Uterus (tissue), 4 donors: ENCODE data around the gene FSTL3. TPM values are rescaled to one million over a fixed set of nuclear protein-coding genes. Genes with fewer than 3 reads are reported as not detected.

ENCODE experiments used
- DNase-seq, 2 donors: peaks; one replicate each; pipeline ENCODE4 v3.0.0-alpha.2; 2019 to 2020
- H3K27ac ChIP-seq, 2 donors: fragments of 200-600 bp; sonication (generic); 1 replicate in 1 of 2; 2 replicates in 1 of 2; pipeline ENCODE4 v1.5.1; 2016 to 2018
- H3K27me3 ChIP-seq, 2 donors: fragments of 200-600 bp; sonication (generic); one replicate each; pipeline ENCODE4 v1.5.1; 2018 to 2019; ENCODE audit warnings: control low read depth in 1 of 2
- H3K36me3 ChIP-seq, 2 donors: fragments of 200-600 bp; sonication (generic); one replicate each; pipeline ENCODE4 v1.5.1; 2019; ENCODE audit warnings: control low read depth in 1 of 2
- H3K4me1 ChIP-seq, 2 donors: fragments of 200-600 bp; sonication (generic); one replicate each; pipeline ENCODE4 v1.5.1; 2018 to 2019; ENCODE audit warnings: control low read depth in 1 of 2
- H3K4me3 ChIP-seq, 2 donors: fragments of 200-600 bp; sonication (generic); 1 replicate in 1 of 2; 2 replicates in 1 of 2; pipeline ENCODE4 v1.5.1; 2018 to 2019; ENCODE audit warnings: mild to moderate bottlenecking in 1 of 2
- H3K9me3 ChIP-seq, 2 donors: fragments of 200-600 bp; sonication (generic); one replicate each; pipeline ENCODE4 v1.5.1; 2019; ENCODE audit warnings: control low read depth in 1 of 2
- POLR2A ChIP-seq, 2 donors: fragments of 450-650 bp; IDR thresholded peaks; one replicate each; pipeline ENCODE4 v1.6.1; 2016; ENCODE audit warnings: antibody characterized with exemption in 2 of 2, mild to moderate bottlenecking in 1 of 2, moderate library complexity in 1 of 2
- intact Hi-C: fragments of 100-400 bp; cut with DNase I; formaldehyde crosslinking; loops from one replicate; pipeline ENCODE4 v1.15.1; 2023; ENCODE audit warnings: low total_unique reads
- total RNA-seq, 4 donors: library from RNA; depleted of rRNA in 3 of 4; stranded (reverse); fragments of >200 nt in 3 of 4; gene quantifications; one replicate each; pipeline versions ENCODE4 v1.1.0 to v1.2.4, GENCODE V29; 2014 to 2023
- TF ChIP-seq, protein P1 (sequence below), 4 experiments: fragments of 200-600 bp in 2 of 4; fragments of 450-650 bp in 2 of 4; sonication (generic) in 2 of 4; IDR thresholded peaks; one replicate each; pipeline ENCODE4 v1.5.1; 2016 to 2019; ENCODE audit warnings: antibody characterized with exemption in 4 of 4, mild to moderate bottlenecking in 2 of 4, moderate library complexity in 1 of 4
- donor health status: DM: yes; HTN: yes; CAD: no.

Gene FSTL3
- total RNA-seq, 4 donors from 2014 or later = 25.3 to 71.7 (median 37.3) TPM

DNA sequence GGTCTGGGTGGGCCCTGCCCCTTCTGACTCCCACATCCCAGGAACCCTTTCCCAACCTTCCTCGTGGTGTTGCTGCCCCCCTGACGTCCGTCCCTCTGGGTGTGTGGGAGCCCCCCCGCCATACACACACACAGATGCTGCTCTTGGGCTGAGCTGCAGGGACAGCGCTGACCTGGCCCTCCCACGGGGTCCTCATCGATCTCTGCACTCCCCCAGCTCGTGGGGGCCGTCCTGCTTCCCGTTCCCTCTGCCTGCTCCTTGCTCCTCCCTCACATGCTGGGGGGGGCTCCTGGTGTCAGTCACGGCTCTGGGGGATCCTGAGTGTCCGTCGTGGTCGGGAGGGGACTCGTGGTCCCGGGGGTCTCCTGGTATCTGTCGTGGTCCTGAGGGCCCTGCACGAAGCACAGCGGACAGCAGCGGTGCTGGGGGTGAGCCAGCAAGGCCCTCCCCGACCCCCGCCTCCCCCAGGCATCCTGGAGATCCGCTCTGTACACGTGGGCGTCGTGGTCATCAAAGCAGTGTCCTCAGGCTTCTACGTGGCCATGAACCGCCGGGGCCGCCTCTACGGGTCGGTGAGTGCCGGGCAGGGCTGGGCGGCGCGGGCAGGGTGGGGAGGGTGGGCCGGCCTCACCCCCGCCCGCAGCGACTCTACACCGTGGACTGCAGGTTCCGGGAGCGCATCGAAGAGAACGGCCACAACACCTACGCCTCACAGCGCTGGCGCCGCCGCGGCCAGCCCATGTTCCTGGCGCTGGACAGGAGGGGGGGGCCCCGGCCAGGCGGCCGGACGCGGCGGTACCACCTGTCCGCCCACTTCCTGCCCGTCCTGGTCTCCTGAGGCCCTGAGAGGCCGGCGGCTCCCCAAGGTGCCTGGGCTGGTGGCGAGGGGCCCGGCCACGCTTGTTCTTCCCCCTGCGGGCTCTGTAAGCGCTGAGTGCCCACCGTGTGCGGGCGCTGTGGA is 33.1 kb upstream of the FSTL3 start:
- Histone ChIP-seq H3K9me3 (no peaks in the 10 kb centered on the region), H3K27me3 (no peaks in the 10 kb centered on the region), H3K4me1 (peaks cover 0 to 15% of the 10 kb centered on the region in 2 donors), H3K36me3 (no peaks in the 10 kb centered on the region), H3K27ac (peak overlapping the region in 1 of 2 donors; percentile 29), H3K4me3 (no peak overlapping the region)
- TF ChIP-seq, protein P1, sequence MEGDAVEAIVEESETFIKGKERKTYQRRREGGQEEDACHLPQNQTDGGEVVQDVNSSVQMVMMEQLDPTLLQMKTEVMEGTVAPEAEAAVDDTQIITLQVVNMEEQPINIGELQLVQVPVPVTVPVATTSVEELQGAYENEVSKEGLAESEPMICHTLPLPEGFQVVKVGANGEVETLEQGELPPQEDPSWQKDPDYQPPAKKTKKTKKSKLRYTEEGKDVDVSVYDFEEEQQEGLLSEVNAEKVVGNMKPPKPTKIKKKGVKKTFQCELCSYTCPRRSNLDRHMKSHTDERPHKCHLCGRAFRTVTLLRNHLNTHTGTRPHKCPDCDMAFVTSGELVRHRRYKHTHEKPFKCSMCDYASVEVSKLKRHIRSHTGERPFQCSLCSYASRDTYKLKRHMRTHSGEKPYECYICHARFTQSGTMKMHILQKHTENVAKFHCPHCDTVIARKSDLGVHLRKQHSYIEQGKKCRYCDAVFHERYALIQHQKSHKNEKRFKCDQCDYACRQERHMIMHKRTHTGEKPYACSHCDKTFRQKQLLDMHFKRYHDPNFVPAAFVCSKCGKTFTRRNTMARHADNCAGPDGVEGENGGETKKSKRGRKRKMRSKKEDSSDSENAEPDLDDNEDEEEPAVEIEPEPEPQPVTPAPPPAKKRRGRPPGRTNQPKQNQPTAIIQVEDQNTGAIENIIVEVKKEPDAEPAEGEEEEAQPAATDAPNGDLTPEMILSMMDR (IDR thresholded peaks at IDR 0.05) = no peak
- no peak for TF ChIP-seq POLR2A (IDR thresholded peaks at IDR 0.05)
- intact Hi-C loops = no loop called here
- DNase-seq = no peak

GRCh38 chr19:643736-644135 is 32.5 kb upstream of the FSTL3 start:
- H3K27me3 ChIP-seq = no peaks in the 10 kb centered on the region
- no peaks in the 10 kb centered on the region for H3K36me3 ChIP-seq
- no peak overlapping the region for H3K27ac ChIP-seq
- TF ChIP-seq, protein P1 (IDR thresholded peaks at IDR 0.05) = no peak
- TF ChIP-seq POLR2A (IDR thresholded peaks at IDR 0.05) = no peak
- H3K4me1 ChIP-seq = peaks cover 0 to 12% of the 10 kb centered on the region in 2 donors
- intact Hi-C loops = no loop called here
- no peak for DNase-seq
- no peaks in the 10 kb centered on the region for H3K9me3 ChIP-seq
- no peak overlapping the region for H3K4me3 ChIP-seq

DNA sequence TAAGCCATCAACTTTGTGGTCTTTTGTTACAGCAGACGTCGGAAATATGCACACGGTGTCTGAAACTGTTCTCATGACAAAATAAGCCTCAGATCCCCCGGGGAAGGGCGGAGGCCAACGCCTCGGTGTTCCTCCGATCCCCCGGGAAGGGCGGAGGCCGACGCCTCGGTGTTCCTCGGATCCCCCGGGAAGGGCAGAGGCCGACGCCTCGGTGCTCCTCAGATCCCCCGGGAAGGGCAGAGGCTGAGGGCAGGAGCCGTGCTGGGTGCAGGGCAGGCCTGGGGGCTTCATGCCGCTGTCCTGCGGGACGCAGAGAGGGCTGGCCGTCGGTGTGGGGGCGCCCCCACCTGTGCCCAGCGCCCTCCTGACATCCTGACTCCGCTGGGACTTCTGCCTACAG is 31.8 kb upstream of the FSTL3 start:
- intact Hi-C loops = no loop called here
- DNase-seq = no peak
- TF ChIP-seq, protein P1 (IDR thresholded peaks at IDR 0.05) = no peak
- no peak for TF ChIP-seq POLR2A (IDR thresholded peaks at IDR 0.05)
- H3K9me3 ChIP-seq = no peaks in the 10 kb centered on the region
- H3K27ac ChIP-seq = no peak overlapping the region
- H3K36me3 ChIP-seq = no peaks in the 10 kb centered on the region
- H3K27me3 ChIP-seq = no peaks in the 10 kb centered on the region
- H3K4me1 ChIP-seq = peaks cover 0 to 6% of the 10 kb centered on the region in 2 donors
- H3K4me3 ChIP-seq = no peak overlapping the region

DNA sequence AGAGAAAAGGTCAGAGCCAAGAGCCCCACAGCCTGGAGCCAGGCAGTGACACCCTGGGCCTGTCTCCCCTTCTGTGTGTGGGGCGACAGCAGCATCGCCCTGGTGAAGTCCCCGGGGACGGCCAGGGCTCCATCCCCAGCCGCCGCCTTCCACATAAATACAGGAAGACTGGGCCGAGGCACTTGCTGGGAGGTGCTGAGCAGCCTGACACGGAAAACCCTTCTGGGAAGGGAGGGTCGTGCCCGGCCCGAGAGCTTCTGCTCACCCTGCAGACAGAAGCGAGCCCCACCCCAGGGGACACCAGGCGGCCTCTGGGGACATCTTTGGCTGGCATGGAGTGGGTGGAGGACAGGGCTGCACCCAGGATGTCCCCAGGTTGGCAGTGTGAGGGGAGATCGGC is 31.4 kb upstream of the FSTL3 start:
- H3K27ac ChIP-seq = no peak overlapping the region

More for the DNA sequence above, 31.4 kb upstream of the FSTL3 start:
- Histone ChIP-seq H3K4me3 (no peak overlapping the region), H3K4me1 (peaks cover 0 to 4% of the 10 kb centered on the region in 2 donors), H3K27me3 (no peaks in the 10 kb centered on the region), H3K9me3 (no peaks in the 10 kb centered on the region), H3K36me3 (no peaks in the 10 kb centered on the region)
- DNase-seq = no peak
- TF ChIP-seq POLR2A (IDR thresholded peaks at IDR 0.05) = no peak
- TF ChIP-seq, protein P1 (IDR thresholded peaks at IDR 0.05) = no peak
- intact Hi-C loops = no loop called here
